Spleen (tissue), 7 donors: Measurements from ENCODE around the gene MAP1LC3B.

ENCODE experiments used
- POLR2A ChIP-seq, 3 donors: fragments of 450-650 bp; IDR thresholded peaks; one replicate each; pipeline ENCODE4 v1.5.1; 2017; ENCODE audit warnings: antibody characterized with exemption in 3 of 3, mild to moderate bottlenecking in 1 of 3
- TF ChIP-seq, protein P1 (sequence below), 11 experiments: fragments of 200-600 bp in 7 of 11; fragments of 450-650 bp in 4 of 11; sonication (generic) in 4 of 11; IDR thresholded peaks in 8 of 11; conservative IDR thresholded peaks in 3 of 11; 1 replicate in 7 of 11; 2 replicates in 4 of 11; pipeline versions ENCODE4 v1.4.0 to v1.8.0; 2016 to 2021; ENCODE audit warnings: antibody characterized with exemption in 11 of 11, inconsistent platforms in 4 of 11, mild to moderate bottlenecking in 1 of 11
- donor health status: DM: no; HTN: no; CAD: no; lungs with moderate emphysema.
- donor health status: DM: no; HTN: no; CAD: no.
- donor health status: DM: no; HTN: no; CAD: no.

DNA sequence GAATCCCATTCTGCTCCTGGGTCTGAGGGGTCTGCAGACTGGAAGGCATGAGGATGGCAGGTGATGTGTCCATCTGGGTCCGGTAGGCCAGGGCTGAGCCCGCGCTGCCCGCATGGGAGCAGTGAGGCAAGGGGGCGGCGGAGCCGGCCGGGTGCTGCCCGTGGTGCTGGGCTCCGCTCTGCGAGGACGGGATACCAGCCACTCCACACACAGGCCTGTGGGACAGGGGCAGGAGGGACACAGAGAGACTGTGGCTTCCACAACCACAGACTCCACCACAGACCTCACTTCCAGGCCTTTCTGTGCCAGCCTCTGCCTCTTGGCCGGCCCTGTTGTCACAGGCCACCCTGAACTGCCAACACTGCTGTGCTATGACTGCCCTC lies 25.4 kb downstream of the MAP1LC3B start:
- TF ChIP-seq POLR2A (IDR thresholded peaks at IDR 0.05), result no peak
- TF ChIP-seq, protein P1, sequence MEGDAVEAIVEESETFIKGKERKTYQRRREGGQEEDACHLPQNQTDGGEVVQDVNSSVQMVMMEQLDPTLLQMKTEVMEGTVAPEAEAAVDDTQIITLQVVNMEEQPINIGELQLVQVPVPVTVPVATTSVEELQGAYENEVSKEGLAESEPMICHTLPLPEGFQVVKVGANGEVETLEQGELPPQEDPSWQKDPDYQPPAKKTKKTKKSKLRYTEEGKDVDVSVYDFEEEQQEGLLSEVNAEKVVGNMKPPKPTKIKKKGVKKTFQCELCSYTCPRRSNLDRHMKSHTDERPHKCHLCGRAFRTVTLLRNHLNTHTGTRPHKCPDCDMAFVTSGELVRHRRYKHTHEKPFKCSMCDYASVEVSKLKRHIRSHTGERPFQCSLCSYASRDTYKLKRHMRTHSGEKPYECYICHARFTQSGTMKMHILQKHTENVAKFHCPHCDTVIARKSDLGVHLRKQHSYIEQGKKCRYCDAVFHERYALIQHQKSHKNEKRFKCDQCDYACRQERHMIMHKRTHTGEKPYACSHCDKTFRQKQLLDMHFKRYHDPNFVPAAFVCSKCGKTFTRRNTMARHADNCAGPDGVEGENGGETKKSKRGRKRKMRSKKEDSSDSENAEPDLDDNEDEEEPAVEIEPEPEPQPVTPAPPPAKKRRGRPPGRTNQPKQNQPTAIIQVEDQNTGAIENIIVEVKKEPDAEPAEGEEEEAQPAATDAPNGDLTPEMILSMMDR (IDR thresholded peaks at IDR 0.05 in 8 of 11, conservative IDR thresholded peaks at IDR 0.05 in 3 of 11), result no peak
